Testis (tissue), 3 donors: ENCODE data around the gene ZBTB39. TPM values are rescaled to one million over a fixed set of nuclear protein-coding genes. Genes with fewer than 3 reads are reported as not detected.

Source experiments
- DNase-seq: peaks from one replicate; pipeline ENCODE4 v3.0.0-alpha.2; 2019
- H3K27ac ChIP-seq, 2 donors: fragments of 200-600 bp; sonication (generic); one replicate each; pipeline ENCODE4 v1.5.1; 2019
- H3K27me3 ChIP-seq: fragments of 200-600 bp; sonication (generic); one replicate; pipeline ENCODE4 v1.5.1; 2019
- H3K36me3 ChIP-seq: fragments of 200-600 bp; sonication (generic); one replicate; pipeline ENCODE4 v1.5.1; 2017; ENCODE audit warnings: low read depth; ENCODE audit errors: missing control alignments
- H3K4me1 ChIP-seq: fragments of 200-600 bp; sonication (generic); one replicate; pipeline ENCODE4 v1.5.1; 2019
- H3K4me3 ChIP-seq, 2 donors: fragments of 200-600 bp; sonication (generic); one replicate each; pipeline ENCODE4 v1.5.1; 2017 to 2019
- H3K9me3 ChIP-seq: fragments of 200-600 bp; sonication (generic); one replicate; pipeline ENCODE4 v1.5.1; 2017
- POLR2A ChIP-seq: fragments of 450-650 bp; IDR thresholded peaks from one replicate; pipeline ENCODE4 v1.6.1; 2017; ENCODE audit warnings: antibody characterized with exemption, mild to moderate bottlenecking, moderate library complexity
- WGBS, 2 donors: methylation state at CpG; one replicate each; pipeline ENCODE4 v1.1.5; 2018; 5-methylcytosine and 5-hydroxymethylcytosine counted together
- intact Hi-C: fragments of 100-400 bp; cut with DNase I; formaldehyde crosslinking; loops from one replicate; pipeline ENCODE4 v1.15.1; 2023; ENCODE audit warnings: low total_unique reads
- polyA plus RNA-seq: library from polyadenylated mRNA; stranded (reverse); fragments of 350-450 nt; fragmentation: Illumina TruSeq; extraction: RNeasy Lipid Tissue Mini Kit (QIAGEN cat#74804); gene quantifications from one replicate; pipeline ENCODE4 v1.2.3, GENCODE V29; 2014; ENCODE audit warnings: low read depth, low replicate concordance; ENCODE audit not compliant: insufficient read depth
- total RNA-seq, 2 donors: library from RNA; depleted of rRNA; stranded (reverse); fragments of >200 nt; gene quantifications; one replicate each; pipeline ENCODE4 v1.2.3, GENCODE V29; 2016
- TF ChIP-seq, protein P1 (sequence below), 3 experiments: fragments of 450-650 bp in 2 of 3; fragments of 200-600 bp in 1 of 3; sonication (generic) in 1 of 3; IDR thresholded peaks; one replicate each; pipeline ENCODE4 v1.5.1; 2016 to 2019; ENCODE audit warnings: antibody characterized with exemption in 3 of 3, mild to moderate bottlenecking in 2 of 3, moderate library complexity in 1 of 3

Gene ZBTB39
- total and polyA plus RNA-seq, 3 donors from 2014 or later = 15.3 to 21.7 (median 21.0) TPM

DNA sequence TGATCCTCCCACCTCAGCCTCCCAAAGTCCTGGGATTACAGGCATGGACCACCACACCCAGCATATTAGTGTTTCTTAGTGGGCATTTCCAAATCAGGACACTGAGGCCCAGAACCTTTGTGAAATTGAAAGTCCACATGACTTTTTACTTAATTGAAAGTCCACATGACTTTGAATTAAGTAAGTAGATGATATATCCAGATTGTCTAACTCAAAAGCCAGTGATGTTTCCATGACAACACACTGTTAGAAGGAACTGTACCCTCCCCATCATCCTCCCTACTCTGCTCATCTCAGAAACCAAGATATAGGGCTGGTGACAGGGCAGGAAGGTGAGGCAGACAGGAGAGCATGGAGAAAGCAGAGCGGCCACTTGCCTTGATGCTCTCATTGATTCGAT, 36.3 kb upstream of the ZBTB39 start:
- intact Hi-C loops = no loop called here
- no peak overlapping the region for H3K4me3 ChIP-seq
- H3K9me3 ChIP-seq = no peaks in the 10 kb centered on the region
- WGBS, 2 donors = 93 to 97% methylated on average over 2 of the region's 2 CpGs
- DNase-seq = no peak
- TF ChIP-seq, protein P1, sequence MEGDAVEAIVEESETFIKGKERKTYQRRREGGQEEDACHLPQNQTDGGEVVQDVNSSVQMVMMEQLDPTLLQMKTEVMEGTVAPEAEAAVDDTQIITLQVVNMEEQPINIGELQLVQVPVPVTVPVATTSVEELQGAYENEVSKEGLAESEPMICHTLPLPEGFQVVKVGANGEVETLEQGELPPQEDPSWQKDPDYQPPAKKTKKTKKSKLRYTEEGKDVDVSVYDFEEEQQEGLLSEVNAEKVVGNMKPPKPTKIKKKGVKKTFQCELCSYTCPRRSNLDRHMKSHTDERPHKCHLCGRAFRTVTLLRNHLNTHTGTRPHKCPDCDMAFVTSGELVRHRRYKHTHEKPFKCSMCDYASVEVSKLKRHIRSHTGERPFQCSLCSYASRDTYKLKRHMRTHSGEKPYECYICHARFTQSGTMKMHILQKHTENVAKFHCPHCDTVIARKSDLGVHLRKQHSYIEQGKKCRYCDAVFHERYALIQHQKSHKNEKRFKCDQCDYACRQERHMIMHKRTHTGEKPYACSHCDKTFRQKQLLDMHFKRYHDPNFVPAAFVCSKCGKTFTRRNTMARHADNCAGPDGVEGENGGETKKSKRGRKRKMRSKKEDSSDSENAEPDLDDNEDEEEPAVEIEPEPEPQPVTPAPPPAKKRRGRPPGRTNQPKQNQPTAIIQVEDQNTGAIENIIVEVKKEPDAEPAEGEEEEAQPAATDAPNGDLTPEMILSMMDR (IDR thresholded peaks at IDR 0.05) = no peak
- TF ChIP-seq POLR2A = no peak
- no peaks in the 10 kb centered on the region for H3K27me3 ChIP-seq
- H3K36me3 ChIP-seq = no peaks in the 10 kb centered on the region
- no peak overlapping the region for H3K27ac ChIP-seq
- no peaks in the 10 kb centered on the region for H3K4me1 ChIP-seq

DNA sequence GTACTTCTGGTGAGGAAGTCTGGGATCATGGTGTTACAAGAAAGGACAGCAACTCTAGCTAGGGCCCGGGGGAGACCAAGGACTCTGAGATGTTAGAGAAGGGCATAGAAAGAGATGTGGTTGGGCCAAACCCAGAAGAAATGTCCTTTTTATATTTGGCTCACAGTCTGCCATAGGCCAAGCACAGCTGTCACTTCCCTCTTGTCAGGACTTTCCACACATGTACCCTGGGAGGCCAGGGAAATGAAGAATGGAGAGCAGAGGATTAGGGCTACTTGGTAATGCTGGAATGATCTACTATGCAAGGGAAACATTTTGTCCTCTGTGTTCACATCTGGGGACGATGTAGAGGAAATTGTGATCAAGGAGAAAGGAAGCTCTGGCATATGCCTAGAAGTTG, 34.4 kb upstream of the ZBTB39 start:
- no peaks in the 10 kb centered on the region for H3K27me3 ChIP-seq
- 60 to 71% methylated on average over 2 of the region's 2 CpGs for WGBS, 2 donors
- intact Hi-C loops = no loop called here
- H3K4me1 ChIP-seq = no peaks in the 10 kb centered on the region
- no peaks in the 10 kb centered on the region for H3K9me3 ChIP-seq
- no peak overlapping the region for H3K4me3 ChIP-seq
- no peak for TF ChIP-seq POLR2A
- TF ChIP-seq, protein P1 (IDR thresholded peaks at IDR 0.05) = no peak
- no peaks in the 10 kb centered on the region for H3K36me3 ChIP-seq
- H3K27ac ChIP-seq = no peak overlapping the region
- DNase-seq = no peak

DNA sequence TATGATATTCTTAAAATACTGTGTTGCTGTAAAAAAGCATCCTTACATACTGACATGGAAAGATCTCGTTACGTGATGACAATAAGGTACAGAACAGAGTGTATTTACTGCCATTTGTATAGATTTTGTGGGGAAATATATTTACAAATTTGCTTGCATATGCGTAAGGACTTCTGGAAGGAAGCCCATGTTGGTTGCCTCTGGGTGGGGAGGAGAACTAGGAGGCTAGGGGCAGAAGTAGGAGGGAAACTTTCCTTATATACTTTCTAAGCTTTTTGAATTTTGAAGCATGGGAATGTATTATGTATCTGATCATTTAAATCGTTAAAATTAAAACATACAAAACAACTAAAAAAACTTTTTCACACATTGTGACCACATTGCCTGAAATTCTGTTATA, 33.9 kb upstream of the ZBTB39 start:
- TF ChIP-seq, protein P1 (IDR thresholded peaks at IDR 0.05) = no peak
- no peak for TF ChIP-seq POLR2A
- Histone ChIP-seq H3K4me1 (no peaks in the 10 kb centered on the region), H3K4me3 (no peak overlapping the region), H3K27me3 (no peaks in the 10 kb centered on the region), H3K27ac (no peak overlapping the region), H3K9me3 (no peaks in the 10 kb centered on the region), H3K36me3 (no peaks in the 10 kb centered on the region)
- no peak for DNase-seq
- 94 to 95% methylated on average over 4 of the region's 4 CpGs for WGBS, 2 donors
- intact Hi-C loops = no loop called here

DNA sequence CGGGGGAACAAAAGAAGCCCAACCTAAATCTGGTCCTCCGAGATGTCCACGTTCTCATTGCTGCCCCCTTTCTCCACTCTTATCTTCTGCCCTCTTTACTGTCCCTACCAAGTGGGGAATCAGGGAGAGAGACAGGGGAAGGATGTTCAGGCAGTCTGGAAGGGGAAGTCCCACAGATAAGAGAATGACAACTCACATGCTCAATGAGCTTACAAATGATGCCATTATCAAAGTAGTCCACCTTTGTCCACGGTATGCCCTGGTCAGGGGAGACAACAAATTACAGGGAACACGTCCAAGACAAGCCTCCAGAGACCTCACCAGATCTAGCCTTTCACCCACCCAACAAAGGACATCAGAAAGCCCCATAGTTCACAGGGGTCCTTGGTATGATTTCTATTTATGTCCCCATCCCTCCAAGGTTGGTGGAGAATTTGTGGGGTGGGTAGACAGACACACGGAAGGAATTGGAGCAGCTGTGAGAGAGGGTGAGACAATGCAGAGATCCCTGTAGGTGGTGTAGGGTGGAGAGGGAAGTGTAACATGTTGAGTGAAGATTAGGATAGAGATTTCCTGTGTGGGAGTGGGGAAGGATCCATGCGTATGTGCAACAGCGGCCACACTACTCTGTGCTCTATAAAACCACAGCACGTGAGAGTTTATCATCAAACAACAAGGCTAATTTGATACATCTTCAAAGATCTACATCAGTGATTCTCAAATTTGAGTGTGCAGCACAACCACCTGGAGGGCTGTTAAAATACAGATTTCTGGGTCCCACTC, 32.9 kb upstream of the ZBTB39 start:
- intact Hi-C loops = no loop called here
- no peak for TF ChIP-seq POLR2A
- TF ChIP-seq, protein P1 (IDR thresholded peaks at IDR 0.05) = no peak
- DNase-seq = no peak
- no peaks in the 10 kb centered on the region for H3K36me3 ChIP-seq
- no peaks in the 10 kb centered on the region for H3K4me1 ChIP-seq
- no peaks in the 10 kb centered on the region for H3K9me3 ChIP-seq
- H3K27ac ChIP-seq = no peak overlapping the region
- 82 to 84% methylated on average over 9 of the region's 9 CpGs for WGBS, 2 donors
- no peaks in the 10 kb centered on the region for H3K27me3 ChIP-seq
- H3K4me3 ChIP-seq = no peak overlapping the region

DNA sequence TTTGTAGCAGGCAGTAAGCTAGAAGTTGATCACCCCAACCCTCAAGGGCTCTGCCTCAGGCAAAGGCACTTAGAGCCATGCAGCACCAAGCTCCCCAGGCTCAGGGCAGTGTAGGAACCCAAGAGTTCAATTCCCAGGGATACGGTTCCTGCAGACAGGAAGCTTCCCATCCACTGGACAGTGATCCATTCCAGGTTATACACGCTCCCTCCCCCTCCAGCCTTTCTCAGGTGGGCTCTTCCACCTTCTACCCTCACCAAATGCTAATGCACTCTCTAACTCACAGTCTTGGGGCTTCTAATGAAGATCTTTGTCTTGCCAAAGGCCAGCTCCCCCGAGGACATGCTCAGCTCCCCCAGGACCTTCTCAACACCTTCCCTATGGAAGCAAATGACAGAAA, 30.9 kb upstream of the ZBTB39 start:
- Histone ChIP-seq H3K4me1 (no peaks in the 10 kb centered on the region), H3K27ac (no peak overlapping the region), H3K36me3 (no peaks in the 10 kb centered on the region), H3K4me3 (no peak overlapping the region), H3K9me3 (no peaks in the 10 kb centered on the region), H3K27me3 (no peaks in the 10 kb centered on the region)
- 68 to 88% methylated on average over 3 of the region's 3 CpGs for WGBS, 2 donors
- intact Hi-C loops = no loop called here
- no peak for DNase-seq
- no peak for TF ChIP-seq POLR2A
- TF ChIP-seq, protein P1 (IDR thresholded peaks at IDR 0.05) = no peak
